Measurements from ENCODE around the gene SKI.

GRCh38 chr1:2335721-2336455 is 107.8 kb downstream of the SKI start:
- TF ChIP-seq POLR2A (IDR thresholded peaks at IDR 0.05; ENCODE audit: low read depth, low read length): no peak
- no peak for TF ChIP-seq CTCF (conservative IDR thresholded peaks at IDR 0.05; ENCODE audit: low read depth, low read length)
- no peak for TF ChIP-seq NFE2L2 (IDR thresholded peaks at IDR 0.05; ENCODE audit: low read depth, low read length)
